ENCODE data around the gene RNF31.

RNF31 gene

GRCh38 chr14:24182110-24182882, 35.0 kb downstream of the RNF31 start:
- TF ChIP-seq ZC3H10 (CRISPR knock-in tag; IDR thresholded peaks at IDR 0.05), result no peak
- TF ChIP-seq TCF4 (CRISPR knock-in tag; IDR thresholded peaks at IDR 0.05; ENCODE audit: borderline replicate concordance), result no peak
- no peak for TF ChIP-seq ZNF565 (CRISPR knock-in tag; conservative IDR thresholded peaks at IDR 0.05; ENCODE audit: low read depth)
- no peak for TF ChIP-seq ESRRG (CRISPR knock-in tag; IDR thresholded peaks at IDR 0.05)
- no peak for TF ChIP-seq ISL1 (CRISPR knock-in tag; IDR thresholded peaks at IDR 0.05)
- TF ChIP-seq, protein P1, sequence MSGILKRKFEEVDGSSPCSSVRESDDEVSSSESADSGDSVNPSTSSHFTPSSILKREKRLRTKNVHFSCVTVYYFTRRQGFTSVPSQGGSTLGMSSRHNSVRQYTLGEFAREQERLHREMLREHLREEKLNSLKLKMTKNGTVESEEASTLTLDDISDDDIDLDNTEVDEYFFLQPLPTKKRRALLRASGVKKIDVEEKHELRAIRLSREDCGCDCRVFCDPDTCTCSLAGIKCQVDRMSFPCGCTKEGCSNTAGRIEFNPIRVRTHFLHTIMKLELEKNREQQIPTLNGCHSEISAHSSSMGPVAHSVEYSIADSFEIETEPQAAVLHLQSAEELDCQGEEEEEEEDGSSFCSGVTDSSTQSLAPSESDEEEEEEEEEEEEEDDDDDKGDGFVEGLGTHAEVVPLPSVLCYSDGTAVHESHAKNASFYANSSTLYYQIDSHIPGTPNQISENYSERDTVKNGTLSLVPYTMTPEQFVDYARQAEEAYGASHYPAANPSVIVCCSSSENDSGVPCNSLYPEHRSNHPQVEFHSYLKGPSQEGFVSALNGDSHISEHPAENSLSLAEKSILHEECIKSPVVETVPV (CRISPR knock-in tag; IDR thresholded peaks at IDR 0.05), result no peak
- TF ChIP-seq OSR1 (CRISPR knock-in tag; IDR thresholded peaks at IDR 0.05), result no peak
- ATAC-seq, result no peak

GRCh38 chr14:24183014-24183481, 35.8 kb downstream of the RNF31 start:
- ATAC-seq, result no peak
- TF ChIP-seq ZC3H10 (CRISPR knock-in tag; IDR thresholded peaks at IDR 0.05) (no peak), CSDC2 (CRISPR knock-in tag; IDR thresholded peaks at IDR 0.05) (no peak), TOX (CRISPR knock-in tag; IDR thresholded peaks at IDR 0.05; ENCODE audit: borderline replicate concordance) (no peak), ESRRG (CRISPR knock-in tag; IDR thresholded peaks at IDR 0.05) (no peak), PPARA (CRISPR knock-in tag; IDR thresholded peaks at IDR 0.05; ENCODE audit: borderline replicate concordance) (no peak), TSHZ2 (CRISPR knock-in tag; IDR thresholded peaks at IDR 0.05) (no peak)

DNA sequence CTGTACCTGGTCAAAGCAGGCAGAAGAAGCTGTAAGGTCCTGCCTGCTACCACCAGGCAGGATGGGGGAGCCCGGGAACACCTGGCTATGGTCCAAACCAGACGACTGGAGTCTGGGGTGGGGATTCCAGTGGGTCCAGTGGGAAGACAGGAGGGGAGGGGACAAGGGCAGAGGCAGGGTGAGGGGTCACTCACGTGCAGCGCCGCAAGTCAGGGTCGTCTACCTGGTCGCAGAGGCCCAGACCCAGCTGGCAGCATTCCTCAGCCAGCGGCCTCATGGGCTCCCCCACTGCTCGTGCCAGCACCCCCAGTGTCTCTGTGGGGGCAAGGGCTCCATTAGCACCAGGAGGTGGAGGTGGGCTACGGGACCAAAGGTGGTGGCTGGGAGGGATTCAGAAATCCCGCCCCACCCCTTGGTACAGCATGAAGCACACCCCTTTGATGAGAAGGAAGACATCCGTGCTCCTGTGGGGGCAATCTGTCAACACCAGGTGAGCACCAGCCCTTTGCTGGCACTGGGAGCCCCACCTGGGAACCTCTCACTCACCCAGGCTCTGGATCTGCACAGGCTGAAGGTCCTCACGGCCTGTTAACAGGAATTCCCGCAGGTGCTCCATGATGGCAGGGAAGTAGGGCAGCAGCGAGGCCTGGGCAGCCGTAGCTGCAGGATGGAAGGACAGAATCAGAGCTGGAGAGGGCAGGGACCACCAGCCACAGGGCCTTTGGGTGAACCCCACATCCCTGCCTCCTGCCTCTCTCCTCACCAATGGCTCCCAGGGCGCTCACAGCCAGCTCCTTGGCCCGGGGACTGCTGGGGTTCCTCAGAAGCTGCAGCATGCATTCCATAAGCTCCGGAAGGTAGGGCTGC, 37.0 kb downstream of the RNF31 start:
- TF ChIP-seq POU6F1 (CRISPR knock-in tag; IDR thresholded peaks at IDR 0.05; ENCODE audit: borderline replicate concordance, low read depth) (no peak), BACH2 (CRISPR knock-in tag; IDR thresholded peaks at IDR 0.05; ENCODE audit: borderline replicate concordance) (no peak), ZNF565 (CRISPR knock-in tag; conservative IDR thresholded peaks at IDR 0.05; ENCODE audit: low read depth) (no peak), PPARA (CRISPR knock-in tag; IDR thresholded peaks at IDR 0.05; ENCODE audit: borderline replicate concordance) (no peak), TSHZ2 (CRISPR knock-in tag; IDR thresholded peaks at IDR 0.05) (no peak), ZNF70 (CRISPR knock-in tag; IDR thresholded peaks at IDR 0.05) (no peak), GLIS3 (CRISPR knock-in tag; IDR thresholded peaks at IDR 0.05) (no peak), TOX (CRISPR knock-in tag; IDR thresholded peaks at IDR 0.05; ENCODE audit: borderline replicate concordance) (no peak)
- ATAC-seq, result no peak

DNA sequence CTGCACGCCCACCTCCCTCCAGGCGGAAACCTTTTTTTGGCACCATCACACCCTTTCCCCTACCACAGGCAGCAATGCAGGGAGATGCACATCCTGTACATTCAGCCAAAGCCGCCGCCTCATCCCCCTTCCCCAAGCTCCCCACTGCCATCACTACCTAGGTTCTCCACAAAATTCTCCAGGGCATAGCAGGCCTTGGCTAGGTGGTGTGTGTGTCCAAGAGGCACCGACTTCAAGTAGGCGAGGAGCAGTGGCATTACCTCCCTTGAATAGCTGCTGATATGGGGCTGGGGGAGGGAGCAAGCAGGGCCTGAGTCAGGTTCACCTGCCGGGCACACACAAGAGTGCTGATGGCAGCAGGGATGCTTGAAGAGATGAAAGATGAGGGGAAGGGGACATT, 37.7 kb downstream of the RNF31 start:
- no peak for ATAC-seq
- no peak for TF ChIP-seq CSDC2 (CRISPR knock-in tag; IDR thresholded peaks at IDR 0.05)
- no peak for TF ChIP-seq GLIS3 (CRISPR knock-in tag; IDR thresholded peaks at IDR 0.05)
- TF ChIP-seq ESRRG (CRISPR knock-in tag; IDR thresholded peaks at IDR 0.05), result no peak
- TF ChIP-seq TOX (CRISPR knock-in tag; IDR thresholded peaks at IDR 0.05; ENCODE audit: borderline replicate concordance), result no peak
- no peak for TF ChIP-seq BACH2 (CRISPR knock-in tag; IDR thresholded peaks at IDR 0.05; ENCODE audit: borderline replicate concordance)
- no peak for TF ChIP-seq ZFP3 (CRISPR knock-in tag; IDR thresholded peaks at IDR 0.05)
- TF ChIP-seq ZC3H10 (CRISPR knock-in tag; IDR thresholded peaks at IDR 0.05), result no peak
- TF ChIP-seq, protein P1 (CRISPR knock-in tag; IDR thresholded peaks at IDR 0.05), result no peak
- TF ChIP-seq ZNF8 (CRISPR knock-in tag; IDR thresholded peaks at IDR 0.05), result no peak
